GM19238 (cell line): ENCODE results near the gene NOVA1.
"Not testable (repeated sequence)": the region's sequence is repeated elsewhere in the genome, so short reads cannot be mapped to it uniquely, and the experiment has no call there.

ENCODE experiments used
- DNase-seq: peaks from one replicate; pipeline ENCODE4 v3.0.0; 2011; ENCODE audit warnings: low spot score; ENCODE audit not compliant: insufficient read length

NOVA1 gene, protein sequence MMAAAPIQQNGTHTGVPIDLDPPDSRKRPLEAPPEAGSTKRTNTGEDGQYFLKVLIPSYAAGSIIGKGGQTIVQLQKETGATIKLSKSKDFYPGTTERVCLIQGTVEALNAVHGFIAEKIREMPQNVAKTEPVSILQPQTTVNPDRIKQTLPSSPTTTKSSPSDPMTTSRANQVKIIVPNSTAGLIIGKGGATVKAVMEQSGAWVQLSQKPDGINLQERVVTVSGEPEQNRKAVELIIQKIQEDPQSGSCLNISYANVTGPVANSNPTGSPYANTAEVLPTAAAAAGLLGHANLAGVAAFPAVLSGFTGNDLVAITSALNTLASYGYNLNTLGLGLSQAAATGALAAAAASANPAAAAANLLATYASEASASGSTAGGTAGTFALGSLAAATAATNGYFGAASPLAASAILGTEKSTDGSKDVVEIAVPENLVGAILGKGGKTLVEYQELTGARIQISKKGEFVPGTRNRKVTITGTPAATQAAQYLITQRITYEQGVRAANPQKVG

DNA sequence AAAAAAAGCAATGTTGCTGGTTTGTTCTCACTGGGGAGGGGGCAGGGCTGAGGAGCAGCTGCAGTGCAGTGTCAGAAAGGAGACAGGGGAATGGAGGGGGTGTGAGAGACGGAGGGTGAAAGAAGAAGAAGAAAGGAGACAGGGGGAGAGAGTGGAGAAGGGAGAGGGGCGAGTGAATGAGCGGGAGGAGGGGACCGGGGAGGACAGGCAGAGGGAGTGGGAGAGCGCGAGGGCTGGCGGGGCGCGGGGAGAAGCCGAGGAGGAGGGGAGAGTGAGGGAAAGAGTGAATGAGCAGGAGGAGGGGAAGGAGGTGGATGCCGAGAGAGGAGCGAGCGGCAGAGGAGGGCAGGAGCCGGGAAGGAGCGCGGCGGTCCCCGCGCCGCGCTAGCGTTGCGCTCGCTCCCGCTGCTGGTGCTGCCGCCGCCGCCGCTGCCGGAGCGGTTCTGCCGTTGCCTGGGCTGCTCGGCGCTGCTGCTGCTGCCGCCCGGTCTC, at the start of gene NOVA1:
NOVA1 (minus strand) TSS at position 445 of the 492 bp plus-strand sequence. CDS start 597 bp downstream, outside the sequence.
- DNase-seq, result no peak

DNA sequence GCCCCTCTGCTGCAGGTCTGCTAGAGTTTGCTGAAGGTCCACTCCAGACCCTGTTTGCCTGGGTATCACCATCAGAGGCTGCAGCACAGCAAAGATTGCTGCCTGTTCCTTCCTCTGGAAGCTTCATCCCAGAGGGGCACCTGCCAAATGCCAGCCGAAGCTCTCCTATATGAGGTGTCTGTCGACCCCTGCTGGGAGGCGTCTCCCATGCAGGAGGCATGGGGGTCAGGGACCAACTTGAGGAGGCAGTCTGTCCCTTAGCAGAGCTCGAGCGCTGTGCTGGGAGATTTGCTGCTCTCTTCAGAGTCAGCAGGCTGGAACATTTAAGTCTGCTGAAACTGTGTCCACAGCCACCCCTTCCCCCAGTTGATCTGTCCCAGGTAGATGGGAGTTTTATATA, 47.2 kb upstream of the NOVA1 start:
- DNase-seq, result not testable (repeated sequence)

GRCh38 chr14:26636561-26636960, 38.7 kb upstream of the NOVA1 start:
- no peak for DNase-seq

DNA sequence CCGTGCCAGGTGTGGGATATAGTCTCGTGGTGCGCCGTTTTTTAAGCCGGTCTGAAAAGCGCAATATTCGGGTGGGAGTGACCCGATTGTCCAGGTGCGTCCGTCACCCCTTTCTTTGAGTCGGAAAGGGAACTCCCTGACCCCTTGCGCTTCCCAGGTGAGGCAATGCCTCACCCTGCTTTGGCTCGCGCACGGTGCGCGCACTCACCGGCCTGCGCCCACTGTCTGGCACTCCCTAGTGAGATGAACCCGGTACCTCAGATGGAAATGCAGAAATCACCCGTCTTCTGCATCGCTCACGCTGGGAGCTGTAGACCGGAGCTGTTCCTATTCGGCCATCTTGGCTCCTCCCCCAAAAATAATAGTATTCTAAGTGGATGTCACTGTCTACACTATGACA, 37.1 kb upstream of the NOVA1 start:
- not testable (repeated sequence) for DNase-seq

GRCh38 chr14:26626256-26626655, 28.4 kb upstream of the NOVA1 start:
- no peak for DNase-seq

GRCh38 chr14:26622611-26623010, 24.8 kb upstream of the NOVA1 start:
- DNase-seq, result no peak

- no peak for DNase-seq
These were observed 24.2 kb upstream of the NOVA1 start for GRCh38 chr14:26621807-26622560.

GRCh38 chr14:26621364-26621763, 23.5 kb upstream of the NOVA1 start:
- no peak for DNase-seq

GRCh38 chr14:26611259-26611658, 13.4 kb upstream of the NOVA1 start:
- DNase-seq, result no peak

- DNase-seq, result no peak
These were observed 9.0 kb upstream of the NOVA1 start for GRCh38 chr14:26606729-26607312.

- no peak for DNase-seq
These were observed 7.8 kb upstream of the NOVA1 start for GRCh38 chr14:26605602-26606001.

- no peak for DNase-seq
These were observed 5.1 kb upstream of the NOVA1 start for GRCh38 chr14:26602902-26603301.

DNA sequence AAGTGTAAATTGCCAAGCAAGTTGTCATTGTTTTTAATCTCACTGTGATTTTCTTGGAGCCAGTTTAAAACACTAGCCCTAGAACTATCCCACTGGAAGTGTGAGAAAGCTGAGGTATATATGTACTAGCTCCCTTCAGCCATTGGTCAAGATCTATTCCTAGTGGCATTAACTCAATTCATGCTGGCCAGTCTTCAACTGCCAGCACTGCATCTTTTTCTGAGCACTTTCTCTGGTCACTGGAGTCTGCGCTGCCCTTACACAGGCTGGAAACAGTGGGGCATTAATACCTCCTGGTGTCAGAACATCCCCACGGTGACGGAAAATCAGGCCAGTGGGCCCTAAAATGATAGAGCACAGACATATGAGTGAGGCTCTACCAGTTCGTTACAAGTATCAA, 4.0 kb upstream of the NOVA1 start:
- DNase-seq, result no peak

DNA sequence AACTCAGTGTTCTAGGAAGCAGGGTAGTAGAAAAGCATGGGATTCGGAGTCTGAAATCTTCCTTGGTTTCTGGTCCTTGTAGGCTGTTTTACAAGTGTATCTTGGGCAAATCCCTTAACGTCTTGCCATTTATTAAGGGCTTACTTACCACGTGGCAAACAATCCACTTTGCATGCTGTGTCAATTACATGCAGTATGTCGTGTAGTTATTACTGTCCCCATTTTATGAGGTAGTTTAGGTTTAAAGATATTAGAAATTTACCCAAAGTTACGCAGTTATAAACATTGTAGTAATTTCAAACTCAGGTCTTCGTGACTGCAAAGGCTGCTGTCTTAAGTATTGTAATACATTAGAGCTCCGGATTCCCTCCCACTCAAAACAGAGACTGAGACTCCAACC, 1.5 kb upstream of the NOVA1 start:
- DNase-seq, result no peak

DNA sequence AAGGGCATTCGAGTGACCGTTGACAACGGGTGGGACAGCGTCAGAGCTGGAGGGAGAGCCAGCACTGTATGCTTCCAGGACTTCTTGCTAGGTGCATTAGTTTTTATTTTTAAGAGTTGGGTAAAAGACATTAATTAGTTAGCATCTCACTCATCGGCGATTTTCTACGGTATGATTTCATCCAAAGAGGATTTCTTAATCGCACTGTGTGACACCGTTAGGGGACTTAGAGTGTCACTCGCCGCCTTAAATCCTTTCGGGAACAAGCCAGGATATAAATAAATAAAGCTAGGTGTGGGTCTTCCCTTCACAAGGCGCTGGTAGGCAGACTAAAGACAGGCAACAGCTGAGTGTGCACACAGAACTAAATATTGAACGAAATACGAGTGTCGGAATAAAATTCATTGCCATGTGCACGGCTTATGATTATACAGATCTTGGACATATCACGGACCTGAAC, 869 bp upstream of the NOVA1 start:
- no peak for DNase-seq

- DNase-seq, result no peak
These were observed 343 bp upstream of the NOVA1 start for GRCh38 chr14:26598081-26598671.

GRCh38 chr14:26597071-26597588, 703 bp downstream of the NOVA1 start:
- DNase-seq, result no peak

DNA sequence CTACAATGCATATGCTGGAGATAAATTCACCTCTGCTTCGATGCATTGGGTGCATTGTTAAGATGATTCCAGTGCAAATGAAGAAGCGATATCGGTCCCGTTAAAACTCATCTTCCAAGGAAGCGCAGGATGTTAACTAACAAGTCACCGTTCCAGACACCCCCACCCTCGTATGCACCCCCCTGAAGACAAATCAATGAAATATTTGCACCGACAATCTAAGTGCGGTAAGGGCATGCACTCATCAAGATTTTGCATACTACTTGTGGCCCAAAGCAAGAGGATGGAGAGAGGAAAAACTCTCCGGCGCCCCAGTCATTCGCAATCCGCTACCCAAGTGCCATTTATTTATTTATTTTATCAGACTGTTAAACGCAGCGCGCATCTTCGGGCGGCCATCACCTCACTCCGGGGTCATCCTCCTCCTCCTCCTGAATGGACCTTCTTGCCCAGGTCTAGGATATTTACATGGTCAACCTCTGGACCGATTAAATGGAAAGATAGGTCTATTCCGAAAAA, 1.2 kb downstream of the NOVA1 start:
- DNase-seq, result no peak

DNA sequence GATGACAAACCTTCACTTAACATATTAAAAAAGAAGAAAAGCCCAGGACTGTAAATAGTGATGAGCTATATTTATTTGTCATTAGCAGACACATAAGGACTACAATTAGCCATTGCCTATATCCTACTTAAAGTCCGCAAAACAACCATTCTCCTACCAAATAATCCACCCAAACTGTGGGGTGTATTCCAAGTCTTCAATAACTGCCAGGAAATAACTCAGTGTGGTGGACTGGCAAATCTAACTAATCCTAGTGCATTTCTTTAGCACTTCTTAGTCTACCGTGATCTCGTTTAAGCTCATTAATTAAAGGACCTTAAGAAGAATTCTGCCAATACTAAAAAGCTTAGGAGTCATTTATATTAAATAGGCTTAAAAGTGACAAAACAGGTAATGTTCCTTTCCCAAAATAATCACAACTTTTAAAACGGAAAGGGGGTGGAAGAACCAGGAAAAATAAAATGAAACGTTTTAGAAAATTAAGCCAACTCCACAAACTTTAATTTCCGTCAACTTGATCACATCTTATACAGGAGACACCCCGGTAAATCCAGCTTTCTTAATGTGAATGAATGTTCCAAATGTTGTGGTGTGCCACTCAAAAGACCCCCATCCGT, 1.8 kb downstream of the NOVA1 start:
- DNase-seq, result no peak

DNA sequence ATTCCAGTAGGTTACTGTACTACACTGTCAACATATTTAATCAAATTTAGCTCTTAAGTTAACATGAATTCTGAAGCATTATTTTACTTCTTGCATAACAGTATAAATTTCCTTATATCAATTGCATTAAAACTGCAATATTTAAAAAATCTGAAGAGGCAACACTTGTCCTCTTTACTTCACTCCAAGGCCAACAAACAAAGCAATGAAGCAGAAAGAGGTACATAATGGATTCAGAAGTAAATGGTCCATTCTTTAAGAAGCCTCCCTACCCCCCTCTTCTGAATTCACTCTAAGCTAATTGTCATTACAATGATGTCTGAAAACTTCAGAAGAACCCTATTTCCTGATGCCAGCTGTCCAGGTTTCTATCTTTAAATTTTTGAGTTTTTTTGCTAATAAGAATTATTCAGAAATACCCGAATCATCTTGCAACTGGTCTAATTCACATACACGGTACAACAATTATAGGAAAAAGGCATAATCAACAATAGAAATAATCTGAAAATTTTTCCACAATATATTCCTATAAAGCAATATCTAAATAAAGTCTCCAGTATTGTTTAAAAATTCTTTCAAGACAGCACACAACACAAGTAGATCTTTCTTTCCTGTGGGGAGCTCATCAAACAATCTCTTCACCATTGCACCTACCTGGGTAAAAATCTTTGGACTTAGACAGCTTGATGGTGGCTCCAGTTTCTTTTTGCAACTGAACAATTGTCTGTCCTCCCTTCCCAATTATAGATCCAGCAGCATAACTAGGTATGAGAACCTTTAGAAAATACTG, 2.9 kb downstream of the NOVA1 start:
- DNase-seq, result no peak
